Liver (tissue), 9 donors: ENCODE measurements around the gene SMPDL3A. TPM values are rescaled to one million over a fixed set of nuclear protein-coding genes. Genes with fewer than 3 reads are reported as not detected.

Source experiments
- DNase-seq: peaks from one replicate; pipeline ENCODE4 v3.0.0-alpha.2; 2017; ENCODE audit warnings: low spot score
- H3K27ac ChIP-seq, 2 donors: one replicate each; pipeline ENCODE4 v1.7.0; 2013; ENCODE audit warnings: inconsistent platforms in 2 of 2, low read length in 2 of 2, control low read depth in 1 of 2, low read depth in 1 of 2, mild to moderate bottlenecking in 1 of 2
- H3K27me3 ChIP-seq, 4 donors: one replicate each; pipeline versions ENCODE4 v1.6.1 to v1.7.0; 2013; ENCODE audit warnings: low read length in 3 of 4, inconsistent platforms in 1 of 4, mild to moderate bottlenecking in 1 of 4, moderate library complexity in 1 of 4; ENCODE audit not compliant: control insufficient read depth in 4 of 4, insufficient read depth in 4 of 4
- H3K36me3 ChIP-seq, 4 donors: one replicate each; pipeline versions ENCODE4 v1.6.1 to v1.7.0; 2013; ENCODE audit warnings: low read length in 3 of 4, mild to moderate bottlenecking in 3 of 4, low read depth in 1 of 4, moderate library complexity in 1 of 4; ENCODE audit not compliant: control insufficient read depth in 4 of 4, insufficient read depth in 3 of 4
- H3K4me1 ChIP-seq, 4 donors: one replicate each; pipeline versions ENCODE4 v1.6.1 to v1.7.0; 2013; ENCODE audit warnings: low read length in 3 of 4, mild to moderate bottlenecking in 3 of 4, moderate library complexity in 1 of 4; ENCODE audit not compliant: control insufficient read depth in 4 of 4, insufficient read depth in 4 of 4
- H3K4me3 ChIP-seq, 3 donors: one replicate each; pipeline versions ENCODE4 v1.6.1 to v1.7.0; 2013; ENCODE audit warnings: low read length in 3 of 3, control low read depth in 1 of 3, low read depth in 1 of 3, mild to moderate bottlenecking in 1 of 3
- H3K9ac ChIP-seq, 2 donors: one replicate each; pipeline ENCODE4 v1.7.0; 2013; ENCODE audit warnings: low read length in 2 of 2, mild to moderate bottlenecking in 2 of 2, moderate library complexity in 2 of 2, control low read depth in 1 of 2, low read depth in 1 of 2
- H3K9me3 ChIP-seq, 4 donors: one replicate each; pipeline versions ENCODE4 v1.6.1 to v1.7.0; 2013; ENCODE audit warnings: low read length in 3 of 4; ENCODE audit not compliant: control insufficient read depth in 4 of 4
- EGR1 ChIP-seq, 2 donors: IDR thresholded peaks; 2 replicates each; pipeline ENCODE4 v1.6.1; 2016 to 2018; ENCODE audit warnings: antibody characterized with exemption in 2 of 2, low read depth in 2 of 2
- FOXA1 ChIP-seq: IDR thresholded peaks from 2 replicates; pipeline ENCODE4 v1.6.1; 2016; ENCODE audit warnings: antibody characterized with exemption
- FOXA2 ChIP-seq: IDR thresholded peaks from 2 replicates; pipeline ENCODE4 v1.6.1; 2016; ENCODE audit warnings: antibody characterized with exemption
- GABPA ChIP-seq, 2 donors: IDR thresholded peaks in 1 of 2; conservative IDR thresholded peaks in 1 of 2; 2 replicates each; pipeline ENCODE4 v1.6.1; 2016; ENCODE audit warnings: antibody characterized with exemption in 2 of 2, mild to moderate bottlenecking in 1 of 2, moderate library complexity in 1 of 2
- HNF4A ChIP-seq, 2 donors: conservative IDR thresholded peaks; 2 replicates each; pipeline ENCODE4 v1.6.1; 2016; ENCODE audit warnings: antibody characterized with exemption in 2 of 2, mild to moderate bottlenecking in 2 of 2
- HNF4G ChIP-seq: IDR thresholded peaks from 2 replicates; pipeline ENCODE4 v1.6.1; 2016; ENCODE audit warnings: antibody characterized with exemption
- JUND ChIP-seq, 2 donors: IDR thresholded peaks; 2 replicates each; pipeline ENCODE4 v1.6.1; 2016; ENCODE audit warnings: antibody characterized with exemption in 2 of 2
- NR2F2 ChIP-seq: IDR thresholded peaks from 2 replicates; pipeline ENCODE4 v1.6.1; 2016; ENCODE audit warnings: antibody characterized with exemption
- RAD21 ChIP-seq, 2 donors: IDR thresholded peaks; 2 replicates each; pipeline ENCODE4 v1.6.1; 2016; ENCODE audit warnings: antibody characterized with exemption in 2 of 2, mild to moderate bottlenecking in 2 of 2
- REST ChIP-seq: IDR thresholded peaks from 2 replicates; pipeline ENCODE4 v1.6.1; 2016; ENCODE audit warnings: antibody characterized with exemption, mild to moderate bottlenecking
- RXRA ChIP-seq, 2 donors: IDR thresholded peaks; 2 replicates each; pipeline ENCODE4 v1.6.1; 2017 to 2018; ENCODE audit warnings: antibody characterized with exemption in 2 of 2, mild to moderate bottlenecking in 1 of 2
- SP1 ChIP-seq: IDR thresholded peaks from 2 replicates; pipeline ENCODE4 v1.6.1; 2018; ENCODE audit warnings: antibody characterized with exemption, mild to moderate bottlenecking
- TAF1 ChIP-seq: conservative IDR thresholded peaks from 2 replicates; pipeline ENCODE4 v1.6.1; 2016; ENCODE audit warnings: antibody characterized with exemption, mild to moderate bottlenecking
- YY1 ChIP-seq: IDR thresholded peaks from 2 replicates; pipeline ENCODE4 v1.6.1; 2016; ENCODE audit warnings: antibody characterized with exemption, mild to moderate bottlenecking
- ZBTB33 ChIP-seq: IDR thresholded peaks from 2 replicates; pipeline ENCODE4 v1.6.1; 2016; ENCODE audit warnings: antibody characterized with exemption
- WGBS: extraction: QIAGEN DNeasy Blood & Tissue Kit; methylation state at CpG from one replicate; pipeline ENCODE4 v1.1.7; 2013; 5-methylcytosine and 5-hydroxymethylcytosine counted together
- polyA plus RNA-seq, 2 donors: library from polyadenylated mRNA; stranded (reverse) in 1 of 2; unstranded in 1 of 2; fragments of 200-250 nt in 1 of 2; fragments of >200 nt in 1 of 2; fragmentation: Nextera tagmentation in 1 of 2; extraction: Ambion mirVana in 1 of 2; gene quantifications; one replicate each; pipeline versions ENCODE4 v1.2.1 to v1.2.3, GENCODE V29; 2013 to 2015
- total RNA-seq, 2 donors: library from RNA; depleted of rRNA; stranded (reverse); fragments of >200 nt; gene quantifications; one replicate each; pipeline ENCODE4 v1.2.3, GENCODE V29; 2014
- TF ChIP-seq, protein P1 (sequence below): IDR thresholded peaks from 2 replicates; pipeline ENCODE4 v1.6.1; 2016; ENCODE audit warnings: antibody characterized with exemption
- TF ChIP-seq, protein P2 (sequence below): IDR thresholded peaks from 2 replicates; pipeline ENCODE4 v1.6.1; 2016; ENCODE audit warnings: antibody characterized with exemption
- TF ChIP-seq, protein P3 (sequence below): fragments of 150-350 bp; IDR thresholded peaks from 2 replicates; pipeline ENCODE4 v1.5.1; 2017; ENCODE audit warnings: improper control_type of control experiment, low read depth, low read length; ENCODE audit not compliant: missing input control
- donor health status: healthy.
- donor health status: healthy.
- donor health status: healthy.
- donor health status: healthy.
- donor health status: healthy.

SMPDL3A gene
- total and polyA plus RNA-seq, 4 donors = 17.3 to 61.4 (median 32.3) TPM

GRCh38 chr6:122749451-122750050 is 39.5 kb upstream of the SMPDL3A start:
- WGBS = 96% methylated on average over 4 of the region's 4 CpGs
- Histone ChIP-seq H3K4me3 (no peak overlapping the region), H3K36me3 (no peaks in the 10 kb centered on the region), H3K4me1 (peaks cover 0 to 15% (median 3%) of the 10 kb centered on the region in 4 donors), H3K27me3 (no peaks in the 10 kb centered on the region), H3K9me3 (no peaks in the 10 kb centered on the region), H3K27ac (no peak overlapping the region), H3K9ac (no peak overlapping the region)
- DNase-seq = no peak
- no peak for TF ChIP-seq GABPA (IDR thresholded peaks at IDR 0.05 in 1 of 2, conservative IDR thresholded peaks at IDR 0.05 in 1 of 2)
- no peak for TF ChIP-seq FOXA1
- TF ChIP-seq JUND (IDR thresholded peaks at IDR 0.05) = no peak
- TF ChIP-seq ZBTB33 = no peak
- no peak for TF ChIP-seq RXRA (IDR thresholded peaks at IDR 0.05)
- TF ChIP-seq RAD21 (IDR thresholded peaks at IDR 0.05) = no peak
- TF ChIP-seq, protein P1, sequence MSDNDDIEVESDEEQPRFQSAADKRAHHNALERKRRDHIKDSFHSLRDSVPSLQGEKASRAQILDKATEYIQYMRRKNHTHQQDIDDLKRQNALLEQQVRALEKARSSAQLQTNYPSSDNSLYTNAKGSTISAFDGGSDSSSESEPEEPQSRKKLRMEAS = no peak
- TF ChIP-seq, protein P2, sequence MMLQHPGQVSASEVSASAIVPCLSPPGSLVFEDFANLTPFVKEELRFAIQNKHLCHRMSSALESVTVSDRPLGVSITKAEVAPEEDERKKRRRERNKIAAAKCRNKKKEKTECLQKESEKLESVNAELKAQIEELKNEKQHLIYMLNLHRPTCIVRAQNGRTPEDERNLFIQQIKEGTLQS = no peak
- TF ChIP-seq NR2F2 = no peak
- TF ChIP-seq HNF4A (conservative IDR thresholded peaks at IDR 0.05) = no peak
- TF ChIP-seq HNF4G = no peak
- TF ChIP-seq YY1 = no peak
- no peak for TF ChIP-seq REST
- TF ChIP-seq TAF1 = no peak
- TF ChIP-seq, protein P3, sequence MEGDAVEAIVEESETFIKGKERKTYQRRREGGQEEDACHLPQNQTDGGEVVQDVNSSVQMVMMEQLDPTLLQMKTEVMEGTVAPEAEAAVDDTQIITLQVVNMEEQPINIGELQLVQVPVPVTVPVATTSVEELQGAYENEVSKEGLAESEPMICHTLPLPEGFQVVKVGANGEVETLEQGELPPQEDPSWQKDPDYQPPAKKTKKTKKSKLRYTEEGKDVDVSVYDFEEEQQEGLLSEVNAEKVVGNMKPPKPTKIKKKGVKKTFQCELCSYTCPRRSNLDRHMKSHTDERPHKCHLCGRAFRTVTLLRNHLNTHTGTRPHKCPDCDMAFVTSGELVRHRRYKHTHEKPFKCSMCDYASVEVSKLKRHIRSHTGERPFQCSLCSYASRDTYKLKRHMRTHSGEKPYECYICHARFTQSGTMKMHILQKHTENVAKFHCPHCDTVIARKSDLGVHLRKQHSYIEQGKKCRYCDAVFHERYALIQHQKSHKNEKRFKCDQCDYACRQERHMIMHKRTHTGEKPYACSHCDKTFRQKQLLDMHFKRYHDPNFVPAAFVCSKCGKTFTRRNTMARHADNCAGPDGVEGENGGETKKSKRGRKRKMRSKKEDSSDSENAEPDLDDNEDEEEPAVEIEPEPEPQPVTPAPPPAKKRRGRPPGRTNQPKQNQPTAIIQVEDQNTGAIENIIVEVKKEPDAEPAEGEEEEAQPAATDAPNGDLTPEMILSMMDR = no peak
- TF ChIP-seq EGR1 (IDR thresholded peaks at IDR 0.05; ENCODE audit: low read depth in 2 of 2) = no peak
- TF ChIP-seq SP1 = no peak
- no peak for TF ChIP-seq FOXA2
